GM21390 (cell line): ENCODE measurements around the gene FAM120B.

Source experiments
- ATAC-seq: cut with Tn5 transposase; IDR thresholded peaks from one replicate; pipeline ENCODE4 v1.9.1; 2021; ENCODE audit not compliant: unreplicated experiment

FAM120B gene

GRCh38 chr6:170439366-170440361 lies 133.1 kb downstream of the FAM120B start:
- no peak for ATAC-seq

- no peak for ATAC-seq
Measured at GRCh38 chr6:170440437-170440836, 133.9 kb downstream of the FAM120B start.

- no peak for ATAC-seq
Measured at GRCh38 chr6:170441316-170441715, 134.8 kb downstream of the FAM120B start.

DNA sequence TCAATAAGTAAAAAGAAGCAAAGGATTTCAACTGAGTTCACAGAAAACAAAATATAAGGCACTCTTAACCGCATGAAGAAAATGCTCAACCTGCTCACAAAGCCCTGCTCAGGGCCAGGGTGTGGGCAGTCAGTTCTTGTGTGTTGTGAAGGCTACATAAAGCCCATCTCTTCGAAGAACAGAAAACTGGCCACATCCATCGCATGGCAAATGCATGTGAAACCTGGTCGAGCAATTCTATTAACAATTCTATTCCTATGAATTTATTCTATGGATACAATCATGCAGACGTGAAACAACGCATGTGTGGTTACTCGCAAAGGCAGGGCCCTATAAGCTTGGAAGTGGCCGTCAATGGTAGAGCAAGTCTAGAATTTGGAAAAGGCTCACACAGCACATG lies 136.0 kb downstream of the FAM120B start:
- ATAC-seq, result no peak

- ATAC-seq, result no peak
Measured at GRCh38 chr6:170443151-170443662, 136.6 kb downstream of the FAM120B start.

DNA sequence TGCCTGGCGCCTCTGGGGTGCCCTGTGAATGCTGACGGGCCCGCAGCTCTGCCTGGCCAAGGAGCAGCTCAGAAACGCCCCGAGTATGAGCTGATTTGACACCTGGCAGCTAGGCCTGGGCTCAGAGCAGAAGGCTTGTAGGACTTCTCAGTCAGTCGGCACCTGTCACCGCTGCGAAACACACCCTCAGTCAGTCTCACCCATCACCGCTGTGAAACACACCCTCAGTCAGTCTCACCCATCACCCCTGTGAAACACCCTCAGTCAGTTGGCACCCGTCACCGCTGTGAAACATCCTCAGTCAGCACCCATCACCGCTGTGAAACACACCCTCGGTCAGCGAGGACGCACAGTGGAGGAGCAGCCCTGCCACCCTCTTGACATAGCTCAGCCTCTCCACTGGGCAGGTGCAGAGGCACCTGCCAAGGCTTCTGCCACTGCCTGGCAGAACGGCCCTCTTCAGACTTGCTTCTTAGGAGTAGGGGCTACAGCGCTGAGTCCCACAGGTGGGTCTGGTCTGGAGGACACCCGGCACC lies 137.6 kb downstream of the FAM120B start:
- ATAC-seq, result no peak

DNA sequence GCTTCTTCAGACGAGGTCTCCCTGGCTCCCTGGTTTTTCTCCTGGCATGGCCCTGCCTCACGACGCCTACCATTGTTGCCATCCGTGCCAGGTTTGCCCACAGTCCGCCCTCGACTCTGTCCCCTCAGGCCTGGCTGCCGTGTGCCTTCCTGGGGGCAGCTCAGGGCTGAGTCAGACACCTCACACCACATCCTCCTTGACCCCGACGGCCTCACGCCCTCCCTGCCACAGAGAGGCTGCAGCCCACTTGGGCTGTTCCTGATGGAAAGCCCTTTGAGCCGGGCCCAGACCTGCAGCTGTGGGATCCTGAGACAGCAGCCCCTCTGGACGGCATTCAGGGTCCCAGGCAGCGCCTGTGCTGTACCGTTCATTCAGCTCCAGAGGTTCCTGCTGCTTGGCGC lies 138.3 kb downstream of the FAM120B start:
- no peak for ATAC-seq

DNA sequence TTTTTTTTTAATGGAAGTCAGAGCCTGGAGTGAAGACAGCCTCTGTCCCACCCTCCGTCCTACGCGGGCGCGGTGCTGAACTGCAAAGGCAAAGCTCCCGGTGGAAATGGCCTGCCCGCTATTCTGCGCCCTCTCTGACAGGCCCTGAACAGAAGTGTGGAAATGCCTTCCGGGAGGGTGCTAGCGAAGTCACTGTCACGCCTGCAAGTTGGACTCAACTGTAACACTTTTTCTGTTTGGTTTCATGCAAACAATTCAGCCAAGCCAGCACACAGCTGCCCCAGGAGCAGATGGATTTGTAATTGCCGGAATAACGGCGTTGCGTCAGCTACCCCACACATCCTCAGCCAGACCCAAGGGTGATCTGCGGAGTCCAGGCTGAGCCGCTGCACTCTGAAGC lies 138.9 kb downstream of the FAM120B start:
- ATAC-seq, result no peak

DNA sequence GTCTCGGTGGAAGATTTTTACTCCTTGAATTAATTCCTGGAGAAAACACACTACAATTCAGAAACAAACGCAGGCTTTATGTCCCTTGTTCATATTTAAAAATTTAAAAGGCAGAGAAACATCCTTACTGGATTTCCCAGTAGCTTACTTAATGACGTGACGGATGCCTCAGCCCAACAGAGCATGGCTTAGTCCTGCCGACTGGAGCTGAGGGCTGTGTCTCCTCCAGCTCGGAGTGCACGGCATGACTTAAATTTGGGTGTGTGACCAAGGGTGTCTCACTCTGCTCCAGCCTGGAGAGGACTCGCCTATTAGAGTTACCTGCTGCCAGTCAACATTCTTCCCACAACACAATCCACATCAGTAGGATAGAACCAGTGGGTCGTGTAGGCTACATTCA lies 139.4 kb downstream of the FAM120B start:
- ATAC-seq, result no peak

GRCh38 chr6:170446841-170447560 lies 140.4 kb downstream of the FAM120B start:
- ATAC-seq, result no peak

DNA sequence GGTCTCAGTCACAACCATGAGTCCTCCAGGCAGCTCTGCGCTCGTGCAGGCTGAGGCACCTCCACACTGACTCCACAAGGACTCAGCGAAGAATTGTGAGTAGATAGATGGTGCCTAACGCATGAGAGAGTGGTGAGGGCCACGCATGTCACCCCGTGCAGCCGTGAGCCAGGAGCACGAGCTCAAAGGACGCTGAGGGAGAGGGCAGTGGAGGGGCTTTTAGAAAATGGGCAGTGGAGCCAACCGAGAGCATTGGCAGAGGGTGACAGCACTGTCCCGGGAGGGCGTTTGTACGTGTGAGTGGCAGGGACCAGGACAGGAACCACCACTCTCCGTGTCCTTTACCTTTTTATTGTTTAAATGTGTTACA lies 141.0 kb downstream of the FAM120B start:
- no peak for ATAC-seq

DNA sequence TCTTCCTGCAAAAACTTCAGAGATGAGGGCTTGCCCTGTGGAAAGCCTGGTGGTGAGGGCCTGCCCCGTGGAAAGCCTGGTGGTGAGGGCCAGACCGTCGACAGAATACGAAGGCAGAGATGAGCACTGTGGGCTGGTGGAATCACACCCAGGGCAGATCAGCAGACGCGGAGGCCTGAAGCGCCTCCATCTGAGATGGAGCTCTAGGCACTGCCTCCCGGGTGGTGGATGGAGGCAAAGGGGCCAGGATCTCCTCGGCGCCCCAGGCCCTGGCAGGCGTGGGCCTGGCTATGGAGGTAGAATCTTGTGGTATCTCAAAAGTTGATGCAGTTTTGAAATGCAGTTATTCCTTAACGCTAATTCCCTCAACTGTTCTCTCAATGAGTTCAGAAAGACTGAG lies 141.8 kb downstream of the FAM120B start:
- no peak for ATAC-seq

DNA sequence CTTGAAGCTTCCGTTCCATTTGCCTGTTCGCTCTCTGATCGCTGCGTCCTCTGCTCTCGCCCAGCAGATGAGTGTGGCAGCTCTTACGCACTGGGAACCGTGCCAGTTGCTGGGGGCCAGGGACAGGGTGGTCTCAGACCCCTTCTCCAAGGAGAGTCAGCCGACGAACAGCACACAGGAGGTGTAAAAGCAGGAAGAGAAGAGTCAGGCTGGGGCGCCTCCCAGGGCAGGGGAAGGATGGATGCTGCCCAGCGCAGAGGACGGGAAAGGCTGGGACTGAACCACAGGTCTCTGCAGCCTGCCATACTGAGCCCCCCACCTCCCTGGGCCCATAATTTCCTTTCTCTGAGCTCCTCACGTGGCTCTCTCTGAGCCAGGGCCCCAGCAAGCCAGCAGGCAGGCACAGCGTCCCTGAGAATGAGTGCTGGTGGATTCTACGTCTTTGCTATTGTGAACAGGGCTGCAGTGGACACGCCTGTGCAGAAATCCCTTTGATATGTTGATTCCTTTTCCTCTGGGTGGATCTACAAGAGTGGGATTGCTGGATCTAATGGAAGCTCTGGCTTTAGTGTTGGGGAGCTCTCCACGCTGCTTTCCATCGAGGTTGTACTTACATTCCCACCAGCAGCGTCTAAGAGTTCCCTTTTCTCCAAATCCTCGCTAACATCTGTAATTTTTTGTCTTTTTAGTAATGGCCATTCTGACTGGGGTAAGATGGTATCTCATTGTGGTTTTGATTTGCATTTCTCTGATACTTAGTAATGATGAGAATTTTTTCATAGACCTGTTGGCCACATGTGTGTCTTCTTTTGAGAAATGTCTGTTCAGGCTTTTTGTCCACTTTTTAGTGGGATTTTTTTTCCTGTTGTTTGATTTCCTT lies 142.4 kb downstream of the FAM120B start:
- no peak for ATAC-seq

GRCh38 chr6:170449835-170450753 lies 143.5 kb downstream of the FAM120B start:
- ATAC-seq, result no peak

DNA sequence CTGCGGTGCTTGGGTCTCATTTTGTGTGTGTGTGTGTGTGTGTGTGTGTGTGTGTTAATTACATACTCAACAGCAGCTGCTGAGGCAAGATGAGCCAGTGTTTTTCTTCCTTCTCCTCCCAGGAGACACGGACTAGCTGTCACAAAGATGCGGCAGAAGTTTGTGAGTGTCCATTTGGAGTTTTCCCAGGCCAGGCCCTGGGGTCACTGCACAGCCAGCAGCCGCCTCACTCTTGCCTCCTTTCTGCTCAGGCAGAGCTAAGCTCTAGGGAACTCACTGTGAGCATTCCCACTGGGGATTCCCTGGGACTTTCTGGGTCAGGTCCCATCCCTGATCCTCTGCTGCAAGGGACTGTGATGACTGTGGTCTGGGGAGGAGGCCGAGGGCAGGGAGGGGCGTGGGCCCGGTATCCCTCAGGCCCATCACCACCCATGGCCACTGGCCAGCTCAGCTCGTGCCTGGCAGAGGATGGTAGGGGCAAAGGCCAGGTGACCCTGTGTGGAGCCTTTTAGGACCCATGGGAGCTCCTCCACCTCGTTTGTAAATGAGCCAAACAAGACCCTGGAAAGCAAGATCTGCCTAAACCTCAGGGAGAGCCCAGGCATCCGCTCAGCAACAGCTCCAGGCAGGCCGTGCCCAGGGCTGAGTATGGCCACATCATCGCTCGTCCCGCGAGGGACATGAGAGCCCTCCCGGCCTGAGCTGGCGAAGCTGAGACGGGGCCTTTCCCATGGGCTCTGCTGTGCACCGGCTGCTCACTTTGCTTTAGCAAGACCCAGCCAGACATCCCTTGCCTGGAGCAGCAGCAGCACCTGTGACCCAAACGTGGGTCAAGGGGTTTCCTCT lies 144.6 kb downstream of the FAM120B start:
- no peak for ATAC-seq

DNA sequence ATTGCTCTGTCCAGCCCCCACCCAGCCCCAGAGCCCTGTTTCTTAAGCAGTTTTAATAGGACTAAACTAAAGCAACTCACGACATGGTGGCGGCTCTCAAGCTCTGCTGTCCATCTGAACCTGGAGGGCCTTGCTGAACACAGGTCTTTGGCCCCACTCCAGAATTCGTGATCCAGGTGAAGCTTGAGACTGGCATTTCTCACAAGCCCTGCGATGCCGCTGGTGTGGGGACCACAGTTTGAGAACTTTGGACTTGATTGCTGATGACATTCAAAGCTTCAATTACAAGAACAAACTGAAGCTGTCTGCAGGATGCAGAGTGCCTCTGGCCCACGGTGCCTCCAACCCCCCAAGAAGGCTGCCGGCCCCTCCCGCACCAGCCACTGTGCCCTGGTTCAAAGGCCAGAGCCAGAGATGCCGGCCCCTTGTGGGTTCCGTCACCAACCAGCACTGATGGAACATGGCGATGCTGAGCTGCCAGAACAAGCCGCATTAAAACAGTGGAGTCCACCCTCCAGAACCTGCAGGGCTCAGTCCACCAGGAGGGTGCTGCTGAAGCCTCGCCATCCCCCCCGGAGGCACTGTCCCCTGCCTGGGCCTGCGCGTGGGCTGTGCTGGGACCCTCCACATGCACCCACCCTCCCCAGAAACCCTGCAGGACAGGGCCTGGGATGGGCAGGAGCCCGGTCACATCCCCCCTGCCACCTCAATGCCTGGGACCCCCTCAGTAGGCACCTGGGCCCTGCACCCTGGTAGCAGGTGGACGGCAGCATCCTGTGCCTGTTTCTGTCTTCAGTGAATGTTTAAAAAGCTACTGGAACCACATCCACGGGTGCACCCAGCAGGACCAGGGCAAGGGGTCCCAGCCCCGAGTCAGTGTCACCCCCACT lies 145.4 kb downstream of the FAM120B start:
- no peak for ATAC-seq

- ATAC-seq, result no peak
Measured at GRCh38 chr6:170452767-170453545, 146.4 kb downstream of the FAM120B start.
